ENCODE measurements around the gene ISL2.

Gene ISL2

DNA sequence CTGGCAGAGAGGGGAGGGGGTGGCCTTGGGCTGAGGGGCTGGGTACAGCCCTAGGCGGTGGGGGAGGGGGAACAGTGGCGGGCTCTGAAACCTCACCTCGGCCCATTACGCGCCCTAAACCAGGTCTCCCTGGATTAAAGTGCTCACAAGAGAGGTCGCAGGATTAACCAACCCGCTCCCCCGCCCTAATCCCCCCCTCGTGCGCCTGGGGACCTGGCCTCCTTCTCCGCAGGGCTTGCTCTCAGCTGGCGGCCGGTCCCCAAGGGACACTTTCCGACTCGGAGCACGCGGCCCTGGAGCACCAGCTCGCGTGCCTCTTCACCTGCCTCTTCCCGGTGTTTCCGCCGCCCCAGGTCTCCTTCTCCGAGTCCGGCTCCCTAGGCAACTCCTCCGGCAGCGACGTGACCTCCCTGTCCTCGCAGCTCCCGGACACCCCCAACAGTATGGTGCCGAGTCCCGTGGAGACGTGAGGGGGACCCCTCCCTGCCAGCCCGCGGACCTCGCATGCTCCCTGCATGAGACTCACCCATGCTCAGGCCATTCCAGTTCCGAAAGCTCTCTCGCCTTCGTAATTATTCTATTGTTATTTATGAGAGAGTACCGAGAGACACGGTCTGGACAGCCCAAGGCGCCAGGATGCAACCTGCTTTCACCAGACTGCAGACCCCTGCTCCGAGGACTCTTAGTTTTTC, 4.9 kb downstream of the ISL2 start:
- DNase-seq (ENCODE audit: low read depth in 2 of 3, low spot score in 1 of 3), result no peak

DNA sequence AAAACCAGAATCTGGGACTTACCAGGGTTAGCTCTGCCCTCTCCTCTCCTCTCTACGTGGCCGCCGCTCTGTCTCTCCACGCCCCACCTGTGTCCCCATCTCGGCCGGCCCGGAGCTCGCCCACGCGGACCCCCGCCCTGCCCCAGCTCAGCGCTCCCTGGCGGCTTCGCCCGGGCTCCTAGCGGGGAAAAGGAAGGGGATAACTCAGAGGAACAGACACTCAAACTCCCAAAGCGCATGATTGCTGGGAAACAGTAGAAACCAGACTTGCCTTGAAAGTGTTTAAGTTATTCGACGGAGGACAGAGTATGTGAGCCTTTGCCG, 5.4 kb downstream of the ISL2 start:
- DNase-seq (ENCODE audit: low read depth in 2 of 3, low spot score in 1 of 3), result no peak

DNA sequence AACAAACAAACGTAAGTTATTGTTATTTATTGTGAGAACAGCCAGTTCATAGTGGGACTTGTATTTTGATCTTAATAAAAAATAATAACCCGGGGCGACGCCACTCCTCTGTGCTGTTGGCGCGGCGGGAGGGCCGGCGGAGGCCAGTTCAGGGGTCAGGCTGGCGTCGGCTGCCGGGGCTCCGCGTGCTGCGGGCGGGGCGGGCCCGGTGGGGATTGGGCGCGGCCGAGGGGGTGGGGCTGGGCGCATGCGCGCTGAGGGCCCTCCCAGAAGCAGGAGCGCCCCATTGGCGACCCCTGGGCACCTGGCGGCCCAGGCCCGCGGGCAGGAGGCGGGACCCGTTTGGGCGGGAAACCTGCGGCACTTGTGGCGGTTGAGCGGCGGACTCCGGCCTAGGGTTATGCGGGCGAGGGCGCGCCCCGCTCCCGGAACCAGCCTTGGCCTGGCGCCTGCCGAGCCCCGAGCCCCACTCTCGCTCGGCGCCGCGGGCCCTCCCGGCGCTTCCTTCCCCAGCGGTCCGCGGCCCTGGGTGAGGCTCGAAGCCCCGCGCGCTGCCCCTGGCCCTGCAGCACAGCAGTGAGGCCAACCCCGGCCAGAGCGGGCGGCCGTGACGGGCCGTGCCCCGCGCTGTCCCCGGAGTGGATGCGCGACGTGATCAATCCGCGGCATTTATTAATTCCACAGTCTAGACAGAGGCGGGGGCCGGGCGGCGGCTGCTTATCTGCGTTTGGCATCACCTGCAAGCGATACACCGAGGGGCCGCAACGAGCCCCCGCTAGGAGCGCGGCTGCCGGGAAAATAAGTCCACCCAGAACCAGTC, 6.0 kb downstream of the ISL2 start:
- no peak for DNase-seq (ENCODE audit: low read depth in 2 of 3, low spot score in 1 of 3)

DNA sequence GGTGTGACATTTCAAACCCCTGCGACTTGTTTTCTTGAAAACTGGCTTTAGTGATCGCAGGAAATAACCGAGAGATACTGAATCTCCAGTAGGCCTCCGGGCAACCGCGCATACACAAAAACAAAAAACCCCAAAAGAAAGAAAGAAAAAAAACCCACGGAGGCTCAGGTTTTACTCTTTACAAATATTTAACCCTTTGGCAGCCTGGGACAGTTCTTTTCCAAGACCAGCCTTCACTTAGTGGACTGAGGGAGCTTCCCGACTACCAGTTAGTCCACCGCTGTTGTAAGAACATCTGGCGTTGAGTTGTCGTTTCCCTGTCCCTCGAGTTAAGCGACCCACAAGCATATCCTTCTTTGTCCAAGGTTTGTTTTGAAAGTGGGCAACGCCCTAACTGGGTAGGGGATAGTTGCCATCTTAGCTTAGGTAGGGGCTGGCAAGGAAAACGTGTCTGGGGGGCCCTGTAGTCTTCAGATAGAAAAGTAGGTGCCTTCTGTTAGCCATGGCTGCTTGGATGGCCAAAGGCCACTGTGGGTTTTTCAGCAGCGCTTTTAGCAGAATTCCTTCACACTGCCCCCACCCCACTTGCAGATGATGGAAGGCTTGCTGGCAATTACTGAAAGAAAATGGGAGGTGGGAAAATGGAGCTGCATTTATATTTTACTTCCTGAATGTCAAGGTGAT, 6.9 kb downstream of the ISL2 start:
- no peak for DNase-seq (ENCODE audit: low read depth in 2 of 3, low spot score in 1 of 3)

DNA sequence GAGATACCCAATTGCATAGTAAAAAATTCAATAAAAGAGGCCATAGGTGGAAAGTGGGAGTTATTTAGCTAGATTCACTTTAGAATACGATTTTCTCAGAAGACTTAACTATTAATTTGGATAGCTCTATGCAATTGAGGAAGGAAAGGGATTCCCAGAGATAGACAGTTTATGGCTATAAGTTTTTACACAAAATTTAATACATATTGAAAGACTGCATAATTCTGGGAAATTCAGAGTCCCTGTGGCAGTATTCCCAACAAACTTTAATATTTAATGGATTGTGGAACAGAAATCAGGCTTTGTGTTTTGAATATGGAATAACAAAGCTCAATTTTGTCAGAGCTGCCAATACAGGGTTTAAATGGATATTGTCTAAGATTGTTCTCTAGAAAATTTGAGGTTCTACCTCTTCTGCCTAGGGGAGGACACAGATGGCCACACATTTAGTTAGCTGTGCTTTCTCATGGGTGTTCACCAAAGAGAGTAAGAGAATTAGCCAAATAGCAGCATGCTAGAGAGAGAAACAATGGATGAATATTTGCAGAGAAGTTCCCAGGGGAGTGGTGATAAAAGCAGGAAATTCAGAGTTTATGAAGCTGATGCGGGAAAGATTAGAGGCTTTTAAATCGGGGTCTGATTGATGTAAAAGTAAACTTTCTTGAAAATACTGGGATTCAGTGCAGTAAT, 8.5 kb downstream of the ISL2 start:
- DNase-seq (ENCODE audit: low read depth in 2 of 3, low spot score in 1 of 3), result no peak

DNA sequence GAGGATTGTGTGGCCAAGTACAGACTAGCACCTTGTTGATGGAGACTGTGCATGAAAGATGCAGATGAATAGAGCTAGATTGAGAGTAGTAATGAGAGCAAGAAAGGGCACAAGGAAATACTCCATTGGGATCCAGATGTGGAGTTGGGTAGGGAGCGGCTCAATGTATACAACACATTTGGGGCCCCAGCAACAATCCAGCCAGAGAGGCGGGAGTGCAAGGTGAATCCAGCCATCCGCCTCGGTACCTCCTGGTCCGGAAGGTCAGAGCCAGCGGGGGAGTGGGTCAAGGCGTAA, 9.0 kb downstream of the ISL2 start:
- no peak for DNase-seq (ENCODE audit: low read depth in 2 of 3, low spot score in 1 of 3)

DNA sequence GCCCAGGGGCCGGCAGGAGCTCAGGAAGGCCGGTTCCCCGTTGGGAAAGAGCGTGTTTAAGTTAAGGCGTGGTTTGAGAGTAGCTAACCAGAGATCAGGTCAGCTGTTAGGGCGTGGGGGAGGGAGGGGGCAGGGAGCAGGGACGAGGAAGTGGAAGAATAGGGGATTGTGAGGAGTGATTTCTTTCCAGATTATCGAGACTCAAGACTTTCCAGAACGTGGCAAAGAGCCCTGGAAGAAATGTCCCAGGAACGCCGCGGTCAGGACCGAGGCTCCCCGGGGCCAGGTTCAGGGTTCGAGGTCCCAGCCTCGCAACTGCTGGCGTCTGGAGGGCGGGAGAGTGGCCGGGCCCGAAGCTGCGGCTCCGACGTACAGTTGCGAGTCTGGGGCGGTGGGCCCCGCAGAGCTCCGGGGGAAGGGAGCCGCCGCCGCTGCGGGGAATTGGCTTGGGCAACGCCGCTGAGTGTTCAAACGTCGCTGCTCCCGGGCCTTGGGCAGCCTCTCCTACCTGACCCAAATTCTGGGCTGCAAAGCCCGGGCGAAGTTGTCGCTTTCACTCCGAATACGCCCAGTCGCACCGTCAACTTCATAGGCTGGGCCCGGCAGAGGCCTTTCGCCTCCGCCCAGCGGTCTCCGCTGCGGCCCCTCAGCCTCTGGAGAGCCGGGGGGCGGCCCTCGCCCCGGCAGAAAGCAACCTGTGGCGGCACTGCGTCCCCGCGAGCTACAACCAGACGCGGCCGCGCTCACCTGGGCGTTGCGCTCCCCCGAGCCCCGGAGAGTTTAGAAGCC, 9.5 kb downstream of the ISL2 start:
- DNase-seq (ENCODE audit: low read depth in 2 of 3, low spot score in 1 of 3), result no peak

DNA sequence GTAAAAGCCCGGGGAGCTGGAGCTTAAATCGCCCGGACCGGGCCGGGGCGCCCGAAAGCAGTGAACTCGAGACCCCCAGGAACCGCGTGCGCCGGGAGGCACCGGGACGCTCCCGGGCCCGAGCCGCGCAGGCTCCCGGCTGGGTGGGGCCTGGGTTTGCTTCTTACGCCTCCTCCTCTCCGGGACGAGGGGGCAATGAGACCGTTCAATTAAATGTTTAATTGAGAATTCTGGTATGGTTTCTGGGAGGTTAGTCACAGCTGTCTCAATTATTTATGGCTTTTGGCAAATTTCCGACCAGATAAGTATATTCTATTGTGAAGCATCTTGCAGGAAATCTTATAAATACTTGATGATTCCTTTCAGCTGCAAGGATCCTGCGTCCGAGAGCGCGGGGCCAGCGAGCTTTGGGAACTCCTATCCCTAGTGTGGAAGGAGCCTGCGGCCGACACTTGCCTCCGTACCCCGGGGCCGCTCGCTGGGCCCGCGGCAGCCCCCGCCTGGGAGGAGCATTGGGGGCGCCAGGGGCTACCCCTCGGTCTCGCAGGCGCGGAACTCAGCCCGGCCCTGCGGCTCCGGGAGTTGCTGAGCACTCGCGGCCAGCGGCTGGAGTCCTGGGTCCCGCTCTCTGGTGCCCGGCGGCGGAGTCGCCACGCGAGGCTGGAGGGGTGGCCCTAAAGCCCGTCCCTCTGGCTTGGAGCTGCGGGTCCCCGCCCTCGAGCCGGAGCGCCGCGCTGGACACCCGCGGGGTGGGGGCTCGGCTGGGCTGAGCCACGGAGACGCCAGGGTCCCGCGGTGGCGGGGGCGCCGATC, 10.3 kb downstream of the ISL2 start:
- DNase-seq (ENCODE audit: low read depth in 2 of 3, low spot score in 1 of 3), result no peak

DNA sequence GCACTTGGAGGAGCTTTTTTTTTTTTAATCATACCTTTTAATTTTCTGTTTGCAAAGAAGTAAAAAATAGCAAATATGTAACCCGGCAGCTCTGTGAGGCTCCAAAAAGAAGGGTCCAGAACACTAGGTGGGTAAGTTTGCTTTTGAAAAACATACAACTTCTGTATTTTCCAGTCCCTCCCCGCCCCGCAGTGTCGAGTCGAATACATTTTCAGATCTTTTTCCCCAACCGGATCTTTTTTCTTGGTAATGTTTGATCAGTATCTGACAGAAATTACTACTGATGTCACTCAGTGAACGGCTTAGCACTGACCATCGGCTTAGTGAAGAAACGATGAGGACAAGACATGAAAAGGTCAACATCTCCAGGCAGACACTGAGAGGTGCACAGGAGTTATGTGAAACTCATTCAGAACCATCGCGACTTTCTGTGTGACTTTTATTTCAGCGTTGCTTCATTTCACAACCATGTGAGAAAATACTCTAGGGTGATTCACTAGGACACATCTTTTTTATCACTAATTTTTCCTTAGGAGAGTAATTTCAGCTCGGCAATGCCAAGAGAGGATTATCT, 11.0 kb downstream of the ISL2 start:
- no peak for DNase-seq (ENCODE audit: low read depth in 2 of 3, low spot score in 1 of 3)

DNA sequence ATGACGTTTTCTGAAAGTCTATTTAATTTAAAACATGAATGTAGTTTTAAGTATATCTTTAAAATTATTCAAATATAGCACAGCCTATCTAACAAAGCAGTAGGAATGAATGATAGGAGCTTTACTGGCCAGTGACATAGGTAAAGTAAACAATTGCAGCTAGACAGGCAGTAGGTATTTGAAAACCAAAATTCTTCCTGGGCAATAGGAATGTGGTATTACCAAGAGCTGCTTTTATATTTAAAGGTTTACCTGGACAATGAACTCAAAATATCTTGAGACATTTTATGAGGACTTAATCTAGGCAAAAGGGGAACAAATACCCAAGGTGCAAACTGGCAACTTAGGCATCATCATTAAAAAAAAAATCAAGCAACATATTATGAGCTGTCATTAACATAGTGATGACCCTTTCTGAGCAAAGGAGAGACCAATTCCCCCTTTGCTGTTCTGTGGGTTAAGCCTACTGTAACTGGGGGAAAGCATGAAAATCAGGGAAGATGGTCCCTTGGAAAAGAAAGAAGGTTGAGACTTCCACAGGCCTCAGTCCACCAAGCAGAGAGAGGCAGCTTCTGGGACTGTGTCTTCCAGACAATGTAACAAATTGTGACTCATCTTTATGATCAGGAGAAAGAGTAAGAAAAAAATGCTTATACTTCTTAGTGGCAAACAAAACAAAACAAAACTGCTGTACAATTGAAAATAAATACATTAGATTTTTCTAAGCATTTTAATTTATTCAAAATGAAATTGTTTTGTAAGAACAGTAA, 12.9 kb downstream of the ISL2 start:
- DNase-seq (ENCODE audit: low read depth in 2 of 3, low spot score in 1 of 3), result no peak

DNA sequence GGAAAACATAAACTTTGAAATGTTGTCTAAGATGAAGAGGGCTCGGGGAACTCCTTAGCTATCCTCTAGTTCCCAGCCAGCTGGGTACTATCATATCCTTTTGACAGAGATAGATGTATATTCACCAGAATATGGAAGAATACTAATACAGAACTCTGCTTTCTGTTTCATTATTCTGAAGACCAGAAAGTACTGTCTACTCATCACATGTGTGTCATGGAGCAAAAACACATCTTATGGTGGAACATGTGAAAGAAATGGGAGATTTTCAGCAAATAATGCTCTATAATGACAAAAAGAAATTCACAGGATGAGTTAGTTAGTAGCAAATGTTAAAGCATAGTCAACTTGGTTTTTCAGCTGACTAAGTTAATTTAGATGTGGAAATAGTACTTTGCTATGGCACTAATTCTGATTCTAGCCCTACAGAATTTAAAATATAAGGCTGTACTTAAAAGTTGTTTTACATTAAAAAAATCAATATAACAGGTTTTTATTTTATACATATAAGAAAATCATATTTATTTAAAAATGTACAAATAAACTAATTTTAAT, 16.5 kb downstream of the ISL2 start:
- no peak for DNase-seq (ENCODE audit: low read depth in 2 of 3, low spot score in 1 of 3)

DNA sequence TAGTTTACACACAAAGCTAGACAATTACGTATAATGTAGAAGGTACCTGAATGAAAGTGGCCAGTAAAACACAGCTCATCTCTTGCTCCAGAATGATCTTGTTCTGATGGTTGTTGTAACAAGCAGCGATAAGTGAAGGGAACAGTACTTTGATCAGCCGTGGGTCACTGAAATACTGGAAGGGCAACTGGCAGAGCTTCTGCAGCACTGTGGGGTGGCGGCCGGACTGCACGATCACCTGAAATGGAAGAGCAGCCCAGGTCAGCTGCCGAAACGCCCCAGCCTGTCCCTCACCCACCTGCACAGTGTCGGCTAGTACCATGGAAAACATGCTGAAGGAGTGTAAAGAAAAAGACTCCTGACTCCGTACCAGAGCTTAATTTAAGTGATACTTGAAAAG, 17.3 kb downstream of the ISL2 start:
- DNase-seq (ENCODE audit: low read depth in 2 of 3, low spot score in 1 of 3), result no peak

DNA sequence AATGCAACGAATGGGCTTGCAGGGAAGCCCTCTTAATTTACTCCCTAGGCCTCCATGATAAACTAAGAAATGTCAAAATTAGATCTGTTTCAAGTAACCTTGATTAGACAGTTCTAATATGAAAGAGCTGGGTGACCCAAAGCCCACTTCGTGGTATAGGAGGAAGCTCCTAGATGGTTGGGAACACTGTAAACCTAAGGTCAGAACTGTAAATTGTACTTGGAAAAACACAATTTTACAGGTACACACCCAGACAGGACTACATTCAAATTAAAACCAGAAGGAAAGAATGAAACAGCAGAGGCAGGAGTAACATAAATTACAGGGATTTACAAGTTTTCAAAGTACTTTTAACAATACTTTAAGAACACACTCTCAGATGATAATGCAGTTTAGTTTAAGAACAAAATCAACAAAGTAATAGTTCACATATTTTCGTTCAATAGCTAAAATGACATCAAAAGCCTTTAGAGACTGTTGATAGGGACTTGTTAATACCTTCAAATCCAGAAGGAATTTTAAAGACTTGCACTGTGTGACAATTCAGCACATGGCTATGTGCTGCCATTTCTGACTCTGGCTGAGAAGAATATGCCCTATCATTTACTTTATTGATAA, 18.4 kb downstream of the ISL2 start:
- no peak for DNase-seq (ENCODE audit: low read depth in 2 of 3, low spot score in 1 of 3)

DNA sequence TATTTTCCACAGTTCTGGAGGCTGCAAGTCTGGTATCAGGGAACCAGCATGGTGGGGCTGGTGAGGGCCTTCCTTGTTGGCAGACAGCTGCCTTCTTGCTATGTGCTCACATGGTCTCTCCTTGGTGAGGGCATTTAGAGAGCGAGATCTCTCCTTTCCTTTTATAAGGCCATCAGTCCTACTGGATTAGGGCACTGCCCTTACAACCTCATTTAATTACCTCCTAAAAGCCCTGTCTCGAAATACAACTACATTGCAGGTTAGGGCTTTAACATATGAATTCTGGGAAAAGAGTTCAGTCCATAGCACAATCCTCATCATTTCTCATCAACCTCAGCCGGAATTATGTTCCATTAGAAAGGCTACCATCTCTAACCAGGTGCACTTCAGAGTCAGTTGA, 21.9 kb downstream of the ISL2 start:
- no peak for DNase-seq (ENCODE audit: low read depth in 2 of 3, low spot score in 1 of 3)

DNA sequence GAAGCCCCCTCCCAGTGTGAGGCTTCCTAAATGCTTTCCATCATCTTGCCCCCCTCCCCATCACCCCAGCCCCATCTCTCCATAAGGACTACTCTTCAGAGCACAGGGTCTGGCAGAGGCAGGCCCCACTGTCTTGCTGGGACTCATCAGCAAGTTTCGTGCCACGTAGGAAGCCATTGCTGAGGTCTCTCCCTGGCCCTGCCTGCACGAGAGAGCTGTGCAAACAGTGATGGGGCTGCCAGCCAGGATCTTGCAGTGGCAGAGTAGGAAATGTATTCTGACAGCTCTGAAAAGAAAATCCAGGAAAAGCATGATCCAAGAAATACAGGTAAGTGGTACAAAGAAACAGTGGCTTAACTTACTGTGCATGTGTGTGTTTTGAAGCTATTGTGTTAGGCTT, 22.6 kb downstream of the ISL2 start:
- DNase-seq (ENCODE audit: low read depth in 2 of 3, low spot score in 1 of 3), result no peak

DNA sequence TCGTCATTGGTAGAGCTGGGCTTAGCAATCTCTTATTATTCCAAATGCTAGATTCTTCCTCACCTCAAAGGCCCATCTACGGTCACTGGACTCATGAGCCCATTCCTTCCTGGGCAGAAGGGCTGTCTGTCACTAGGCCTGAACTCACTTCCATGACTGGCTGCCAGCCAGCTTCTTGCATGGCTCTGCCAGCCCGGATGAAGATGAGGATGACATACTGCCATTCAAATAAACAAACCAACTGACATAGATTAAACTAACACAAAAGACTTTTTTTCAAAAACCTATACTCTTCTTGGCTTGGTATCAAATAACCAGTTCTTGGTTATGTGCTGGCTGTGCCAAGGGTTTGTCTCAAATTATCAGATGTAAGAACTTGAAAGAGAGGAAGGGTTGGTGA, 23.8 kb downstream of the ISL2 start:
- DNase-seq (ENCODE audit: low read depth in 2 of 3, low spot score in 1 of 3), result no peak

DNA sequence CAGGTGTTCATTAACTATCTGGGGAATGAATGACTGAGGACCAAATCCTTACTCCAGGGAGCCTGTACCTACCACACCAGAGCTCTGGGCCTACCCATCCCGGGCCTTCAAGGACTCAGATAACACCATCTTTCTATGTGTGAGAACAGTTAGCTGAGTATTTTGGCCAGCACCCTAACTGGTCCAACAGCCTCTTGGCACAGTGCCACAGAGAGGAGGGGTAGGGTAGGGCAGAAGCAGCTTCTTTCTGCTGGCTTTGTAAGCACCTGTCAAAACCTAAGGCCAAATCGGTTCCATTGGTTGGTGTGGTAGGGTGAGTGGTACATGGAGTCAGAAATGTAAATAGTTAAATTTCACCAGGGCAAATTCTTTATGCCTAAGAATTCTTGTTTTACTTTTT, 26.7 kb downstream of the ISL2 start:
- DNase-seq (ENCODE audit: low read depth in 2 of 3, low spot score in 1 of 3), result no peak

DNA sequence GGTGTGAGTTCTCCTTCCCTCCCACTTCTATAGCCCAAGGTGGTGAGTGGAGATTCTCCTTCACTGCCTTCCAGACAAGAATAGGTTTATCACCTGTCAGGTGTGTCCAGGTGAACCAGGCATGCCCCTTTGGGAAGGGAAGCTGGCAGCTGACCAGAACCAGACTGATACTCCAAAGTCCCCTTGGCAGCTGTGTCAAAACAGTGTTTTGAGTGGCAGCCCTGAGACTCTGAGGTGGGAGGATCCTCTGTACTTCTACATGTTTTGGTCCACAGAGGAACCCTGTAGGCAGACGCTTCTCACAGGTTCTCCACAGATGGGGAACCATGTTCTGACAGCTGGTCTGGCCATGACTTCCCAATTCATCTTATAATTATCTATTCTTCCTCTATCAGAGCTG, 30.1 kb downstream of the ISL2 start:
- no peak for DNase-seq (ENCODE audit: low read depth in 2 of 3, low spot score in 1 of 3)
